ENCODE results near the gene SLC2A4.

SLC2A4 gene

GRCh38 chr17:7307686-7308624, 26.4 kb downstream of the SLC2A4 start:
- no peak for DNase-seq

GRCh38 chr17:7308625-7309433, 27.3 kb downstream of the SLC2A4 start:
- peak; percentile 9 for DNase-seq

GRCh38 chr17:7309628-7310027, 28.1 kb downstream of the SLC2A4 start:
- DNase-seq: no peak

- no peak for DNase-seq
Observed at GRCh38 chr17:7311110-7311705, 29.7 kb downstream of the SLC2A4 start.

GRCh38 chr17:7312432-7313087, 31.0 kb downstream of the SLC2A4 start:
- DNase-seq: no peak

- no peak for DNase-seq
Observed at GRCh38 chr17:7313088-7313889, 31.8 kb downstream of the SLC2A4 start.

GRCh38 chr17:7313890-7314718, 32.6 kb downstream of the SLC2A4 start:
- DNase-seq: no peak

GRCh38 chr17:7314719-7315569, 33.4 kb downstream of the SLC2A4 start, which contains the start of gene GPS2:
GPS2 (minus strand) TSS chr17:7315360; CDS start chr17:7315052, 308 bp downstream.
- peak; percentile 27 for DNase-seq

GRCh38 chr17:7315570-7316235, 34.2 kb downstream of the SLC2A4 start:
- DNase-seq: no peak

- no peak for DNase-seq
Observed at GRCh38 chr17:7317161-7317803, 35.8 kb downstream of the SLC2A4 start.

GRCh38 chr17:7318121-7318860, 36.8 kb downstream of the SLC2A4 start:
- DNase-seq: no peak

- DNase-seq: no peak
Observed at GRCh38 chr17:7321466-7321865, 39.9 kb downstream of the SLC2A4 start.

- DNase-seq: no peak
Observed at GRCh38 chr17:7322520-7323194, 41.1 kb downstream of the SLC2A4 start.

- DNase-seq: no peak
Observed at GRCh38 chr17:7323731-7324437, 42.4 kb downstream of the SLC2A4 start.

- no peak for DNase-seq
Observed at GRCh38 chr17:7324438-7324779, 42.9 kb downstream of the SLC2A4 start.

- no peak for DNase-seq
Observed at GRCh38 chr17:7325031-7325528, 43.6 kb downstream of the SLC2A4 start.

GRCh38 chr17:7326186-7326585, 44.7 kb downstream of the SLC2A4 start:
- no peak for DNase-seq
